ENCODE data around the gene KCNQ2. TPM values are rescaled to one million over a fixed set of nuclear protein-coding genes. Genes with fewer than 3 reads are reported as not detected.
A peak's percentile ranks its signal among the peaks of the same experiment; 100 is the strongest.

KCNQ2 gene
- total and polyA plus RNA-seq, 4 donors: not detected

DNA sequence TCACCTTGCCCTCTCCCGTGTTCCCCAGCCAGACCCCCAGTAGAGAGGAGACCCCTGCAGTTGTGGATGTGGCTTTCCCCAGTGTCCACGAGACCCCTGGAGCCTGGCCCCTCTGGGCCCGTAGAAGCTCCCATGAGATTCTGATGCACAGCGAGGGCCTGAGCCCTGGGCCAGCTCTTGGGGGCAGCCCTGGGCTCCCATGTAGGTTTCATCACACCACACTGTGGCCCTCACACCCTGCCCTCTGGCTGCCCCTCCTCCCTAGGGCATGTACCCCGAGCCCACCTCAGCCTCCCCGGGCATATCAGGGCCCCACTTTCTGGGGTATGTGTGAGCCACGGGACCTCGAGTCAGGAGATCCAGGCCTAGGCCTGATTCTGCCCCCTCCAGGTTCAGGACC, 104.3 kb downstream of the KCNQ2 start:
- H3K4me3 ChIP-seq (ENCODE audit: low read depth in 1 of 3, low read length in 3 of 3): no peak overlapping the region
- no peak overlapping the region for H3K27ac ChIP-seq (ENCODE audit: low read depth in 1 of 2, low read length in 2 of 2)
- TF ChIP-seq GABPA (IDR thresholded peaks at IDR 0.05 in 1 of 2, conservative IDR thresholded peaks at IDR 0.05 in 1 of 2) (no peak), FOXA1 (IDR thresholded peaks at IDR 0.05) (no peak), EGR1 (IDR thresholded peaks at IDR 0.05; ENCODE audit: low read depth in 2 of 2) (no peak), MAX (IDR thresholded peaks at IDR 0.05) (no peak), SP1 (IDR thresholded peaks at IDR 0.05) (no peak), TAF1 (conservative IDR thresholded peaks at IDR 0.05) (no peak), NR2F2 (IDR thresholded peaks at IDR 0.05) (no peak)
- TF ChIP-seq, protein P1, sequence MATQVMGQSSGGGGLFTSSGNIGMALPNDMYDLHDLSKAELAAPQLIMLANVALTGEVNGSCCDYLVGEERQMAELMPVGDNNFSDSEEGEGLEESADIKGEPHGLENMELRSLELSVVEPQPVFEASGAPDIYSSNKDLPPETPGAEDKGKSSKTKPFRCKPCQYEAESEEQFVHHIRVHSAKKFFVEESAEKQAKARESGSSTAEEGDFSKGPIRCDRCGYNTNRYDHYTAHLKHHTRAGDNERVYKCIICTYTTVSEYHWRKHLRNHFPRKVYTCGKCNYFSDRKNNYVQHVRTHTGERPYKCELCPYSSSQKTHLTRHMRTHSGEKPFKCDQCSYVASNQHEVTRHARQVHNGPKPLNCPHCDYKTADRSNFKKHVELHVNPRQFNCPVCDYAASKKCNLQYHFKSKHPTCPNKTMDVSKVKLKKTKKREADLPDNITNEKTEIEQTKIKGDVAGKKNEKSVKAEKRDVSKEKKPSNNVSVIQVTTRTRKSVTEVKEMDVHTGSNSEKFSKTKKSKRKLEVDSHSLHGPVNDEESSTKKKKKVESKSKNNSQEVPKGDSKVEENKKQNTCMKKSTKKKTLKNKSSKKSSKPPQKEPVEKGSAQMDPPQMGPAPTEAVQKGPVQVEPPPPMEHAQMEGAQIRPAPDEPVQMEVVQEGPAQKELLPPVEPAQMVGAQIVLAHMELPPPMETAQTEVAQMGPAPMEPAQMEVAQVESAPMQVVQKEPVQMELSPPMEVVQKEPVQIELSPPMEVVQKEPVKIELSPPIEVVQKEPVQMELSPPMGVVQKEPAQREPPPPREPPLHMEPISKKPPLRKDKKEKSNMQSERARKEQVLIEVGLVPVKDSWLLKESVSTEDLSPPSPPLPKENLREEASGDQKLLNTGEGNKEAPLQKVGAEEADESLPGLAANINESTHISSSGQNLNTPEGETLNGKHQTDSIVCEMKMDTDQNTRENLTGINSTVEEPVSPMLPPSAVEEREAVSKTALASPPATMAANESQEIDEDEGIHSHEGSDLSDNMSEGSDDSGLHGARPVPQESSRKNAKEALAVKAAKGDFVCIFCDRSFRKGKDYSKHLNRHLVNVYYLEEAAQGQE (IDR thresholded peaks at IDR 0.05): no peak
- H3K4me1 ChIP-seq (ENCODE audit: control insufficient read depth in 4 of 4, insufficient read depth in 4 of 4, low read length in 3 of 4): peaks cover 3 to 46% (median 31%) of the 10 kb centered on the region in 4 donors
- H3K27me3 ChIP-seq (ENCODE audit: control insufficient read depth in 4 of 4, insufficient read depth in 4 of 4, low read length in 3 of 4): no peaks in the 10 kb centered on the region
- no peak for DNase-seq (ENCODE audit: low spot score)
- no peaks in the 10 kb centered on the region for H3K9me3 ChIP-seq (ENCODE audit: control insufficient read depth in 4 of 4, low read length in 3 of 4)
- no peak overlapping the region for H3K9ac ChIP-seq (ENCODE audit: low read depth in 1 of 2, low read length in 2 of 2)
- no peaks in the 10 kb centered on the region for H3K36me3 ChIP-seq (ENCODE audit: control insufficient read depth in 4 of 4, insufficient read depth in 3 of 4, low read depth in 1 of 4, low read length in 3 of 4)
- 82% methylated on average over 8 of the region's 8 CpGs for WGBS

- WGBS: 43% methylated on average over 24 of the region's 24 CpGs
- no peak overlapping the region for H3K27ac ChIP-seq (ENCODE audit: low read depth in 1 of 2, low read length in 2 of 2)
- H3K4me3 ChIP-seq (ENCODE audit: low read depth in 1 of 3, low read length in 3 of 3): no peak overlapping the region
- no peak for TF ChIP-seq FOXA1 (IDR thresholded peaks at IDR 0.05)
- TF ChIP-seq TAF1 (conservative IDR thresholded peaks at IDR 0.05): no peak
- no peak for TF ChIP-seq JUND (IDR thresholded peaks at IDR 0.05)
- TF ChIP-seq, protein P2, sequence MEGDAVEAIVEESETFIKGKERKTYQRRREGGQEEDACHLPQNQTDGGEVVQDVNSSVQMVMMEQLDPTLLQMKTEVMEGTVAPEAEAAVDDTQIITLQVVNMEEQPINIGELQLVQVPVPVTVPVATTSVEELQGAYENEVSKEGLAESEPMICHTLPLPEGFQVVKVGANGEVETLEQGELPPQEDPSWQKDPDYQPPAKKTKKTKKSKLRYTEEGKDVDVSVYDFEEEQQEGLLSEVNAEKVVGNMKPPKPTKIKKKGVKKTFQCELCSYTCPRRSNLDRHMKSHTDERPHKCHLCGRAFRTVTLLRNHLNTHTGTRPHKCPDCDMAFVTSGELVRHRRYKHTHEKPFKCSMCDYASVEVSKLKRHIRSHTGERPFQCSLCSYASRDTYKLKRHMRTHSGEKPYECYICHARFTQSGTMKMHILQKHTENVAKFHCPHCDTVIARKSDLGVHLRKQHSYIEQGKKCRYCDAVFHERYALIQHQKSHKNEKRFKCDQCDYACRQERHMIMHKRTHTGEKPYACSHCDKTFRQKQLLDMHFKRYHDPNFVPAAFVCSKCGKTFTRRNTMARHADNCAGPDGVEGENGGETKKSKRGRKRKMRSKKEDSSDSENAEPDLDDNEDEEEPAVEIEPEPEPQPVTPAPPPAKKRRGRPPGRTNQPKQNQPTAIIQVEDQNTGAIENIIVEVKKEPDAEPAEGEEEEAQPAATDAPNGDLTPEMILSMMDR (IDR thresholded peaks at IDR 0.05; ENCODE audit: low read depth, low read length, missing input control): no peak
- TF ChIP-seq HNF4G (IDR thresholded peaks at IDR 0.05): no peak
- TF ChIP-seq HNF4A (conservative IDR thresholded peaks at IDR 0.05): peak; percentile 15 to 19
- no peak for TF ChIP-seq ZBTB33 (IDR thresholded peaks at IDR 0.05)
- TF ChIP-seq SP1 (IDR thresholded peaks at IDR 0.05): no peak
- TF ChIP-seq RXRA (IDR thresholded peaks at IDR 0.05): peak; percentile 42 to 43
- TF ChIP-seq, protein P1 (IDR thresholded peaks at IDR 0.05): no peak
- no peak for TF ChIP-seq YY1 (IDR thresholded peaks at IDR 0.05)
- H3K9me3 ChIP-seq (ENCODE audit: control insufficient read depth in 4 of 4, low read length in 3 of 4): no peaks in the 10 kb centered on the region
- H3K36me3 ChIP-seq (ENCODE audit: control insufficient read depth in 4 of 4, insufficient read depth in 3 of 4, low read depth in 1 of 4, low read length in 3 of 4): no peaks in the 10 kb centered on the region
- H3K9ac ChIP-seq (ENCODE audit: low read depth in 1 of 2, low read length in 2 of 2): no peak overlapping the region
- no peak for DNase-seq (ENCODE audit: low spot score)
- H3K27me3 ChIP-seq (ENCODE audit: control insufficient read depth in 4 of 4, insufficient read depth in 4 of 4, low read length in 3 of 4): no peaks in the 10 kb centered on the region
- H3K4me1 ChIP-seq (ENCODE audit: control insufficient read depth in 4 of 4, insufficient read depth in 4 of 4, low read length in 3 of 4): peaks cover 9 to 52% (median 37%) of the 10 kb centered on the region in 4 donors
Measured at GRCh38 chr20:63367446-63368055, 104.9 kb downstream of the KCNQ2 start.
